ENCODE data around the gene GPR18. TPM values are rescaled to one million over a fixed set of nuclear protein-coding genes. Genes with fewer than 3 reads are reported as not detected.

Gene GPR18
- total and polyA plus RNA-seq, 2 donors (not counting 1 experiment from before 2014, with no cell fraction given), result not detected

DNA sequence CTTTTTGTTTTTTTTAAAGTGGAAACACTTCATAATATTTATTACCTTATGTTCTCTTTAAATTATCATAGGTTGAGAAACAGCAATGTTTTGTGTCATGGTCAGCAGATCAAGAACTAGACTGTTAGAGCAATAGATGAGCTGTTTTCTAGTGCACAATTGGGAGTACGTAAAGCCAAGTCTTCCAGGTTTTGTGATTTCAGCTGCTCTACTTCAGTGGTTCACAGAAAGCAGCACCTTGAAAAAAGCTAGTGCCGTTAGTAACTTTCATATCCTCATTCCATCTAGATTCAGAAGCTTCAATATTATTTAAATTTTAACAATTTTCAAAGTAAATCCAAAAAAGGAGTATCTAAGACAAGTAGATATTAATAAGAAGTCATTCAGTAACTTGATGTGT is 1.9 kb downstream of the GPR18 start:
- Histone ChIP-seq H3K27me3 (ENCODE audit: control insufficient read depth, insufficient read depth, low read length) (no peaks in the 10 kb centered on the region), H3K27ac (ENCODE audit: insufficient read depth, low read length) (no peak overlapping the region), H3K4me2 (ENCODE audit: extremely low read depth, insufficient read depth, low read length) (no peak overlapping the region), H4K20me1 (ENCODE audit: control insufficient read depth, extremely low read depth, insufficient read depth, low read length) (no peaks in the 10 kb centered on the region), H3K9me3 (ENCODE audit: control insufficient read depth, insufficient read depth, low read depth, low read length) (no peaks in the 10 kb centered on the region), H3K4me3 (replicated peaks in 1 of 4; ENCODE audit: control extremely low read depth in 1 of 4, insufficient read depth in 1 of 4, low read depth in 3 of 4, low read length in 4 of 4) (no peak overlapping the region), H3K36me3 (ENCODE audit: control insufficient read depth, insufficient read depth, low read length) (no peaks in the 10 kb centered on the region), H3K79me2 (ENCODE audit: control insufficient read depth, insufficient read depth, low read length) (no peaks in the 10 kb centered on the region), H3K9ac (ENCODE audit: insufficient read depth, low read length) (no peak overlapping the region), H3K4me1 (ENCODE audit: control insufficient read depth, extremely low read depth, insufficient read depth, low read length) (no peaks in the 10 kb centered on the region), H2AFZ (ENCODE audit: low read length) (no peak overlapping the region)
- DNase-seq (ENCODE audit: low read depth in 2 of 2), result no peak
- no peak for TF ChIP-seq EZH2 (IDR thresholded peaks at IDR 0.05; ENCODE audit: low read length, missing control alignments)
- TF ChIP-seq, protein P1, sequence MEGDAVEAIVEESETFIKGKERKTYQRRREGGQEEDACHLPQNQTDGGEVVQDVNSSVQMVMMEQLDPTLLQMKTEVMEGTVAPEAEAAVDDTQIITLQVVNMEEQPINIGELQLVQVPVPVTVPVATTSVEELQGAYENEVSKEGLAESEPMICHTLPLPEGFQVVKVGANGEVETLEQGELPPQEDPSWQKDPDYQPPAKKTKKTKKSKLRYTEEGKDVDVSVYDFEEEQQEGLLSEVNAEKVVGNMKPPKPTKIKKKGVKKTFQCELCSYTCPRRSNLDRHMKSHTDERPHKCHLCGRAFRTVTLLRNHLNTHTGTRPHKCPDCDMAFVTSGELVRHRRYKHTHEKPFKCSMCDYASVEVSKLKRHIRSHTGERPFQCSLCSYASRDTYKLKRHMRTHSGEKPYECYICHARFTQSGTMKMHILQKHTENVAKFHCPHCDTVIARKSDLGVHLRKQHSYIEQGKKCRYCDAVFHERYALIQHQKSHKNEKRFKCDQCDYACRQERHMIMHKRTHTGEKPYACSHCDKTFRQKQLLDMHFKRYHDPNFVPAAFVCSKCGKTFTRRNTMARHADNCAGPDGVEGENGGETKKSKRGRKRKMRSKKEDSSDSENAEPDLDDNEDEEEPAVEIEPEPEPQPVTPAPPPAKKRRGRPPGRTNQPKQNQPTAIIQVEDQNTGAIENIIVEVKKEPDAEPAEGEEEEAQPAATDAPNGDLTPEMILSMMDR (conservative IDR thresholded peaks at IDR 0.05 in 1 of 2, IDR thresholded peaks at IDR 0.05 in 1 of 2; ENCODE audit: low read depth in 1 of 2, low read length in 2 of 2), result no peak

DNA sequence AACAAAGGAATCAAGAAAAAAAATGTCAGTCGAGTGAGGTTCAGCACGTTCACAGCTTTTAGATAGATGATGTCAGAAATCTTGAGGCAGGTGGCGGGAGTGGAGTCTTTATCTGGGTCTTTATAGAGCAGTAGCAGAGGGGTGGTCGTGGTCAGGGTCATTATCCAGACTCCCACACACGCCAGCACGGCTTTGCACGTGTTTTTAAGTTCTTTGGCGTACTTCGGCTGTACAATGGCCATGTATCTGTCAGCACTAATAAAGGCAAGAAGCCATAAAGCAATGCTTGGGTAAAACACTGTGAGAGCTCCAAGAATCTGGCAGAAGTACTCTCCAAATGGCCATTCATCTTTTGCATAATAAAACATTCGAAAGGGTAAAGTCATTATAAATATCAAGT is 2.9 kb downstream of the GPR18 start:
- Histone ChIP-seq H3K9me3 (ENCODE audit: control insufficient read depth, insufficient read depth, low read depth, low read length) (no peaks in the 10 kb centered on the region), H3K9ac (ENCODE audit: insufficient read depth, low read length) (no peak overlapping the region), H3K27ac (ENCODE audit: insufficient read depth, low read length) (no peak overlapping the region), H3K36me3 (ENCODE audit: control insufficient read depth, insufficient read depth, low read length) (no peaks in the 10 kb centered on the region), H3K79me2 (ENCODE audit: control insufficient read depth, insufficient read depth, low read length) (no peaks in the 10 kb centered on the region), H4K20me1 (ENCODE audit: control insufficient read depth, extremely low read depth, insufficient read depth, low read length) (no peaks in the 10 kb centered on the region), H3K4me3 (replicated peaks in 1 of 4; ENCODE audit: control extremely low read depth in 1 of 4, insufficient read depth in 1 of 4, low read depth in 3 of 4, low read length in 4 of 4) (no peak overlapping the region), H3K27me3 (ENCODE audit: control insufficient read depth, insufficient read depth, low read length) (no peaks in the 10 kb centered on the region), H2AFZ (ENCODE audit: low read length) (no peak overlapping the region), H3K4me2 (ENCODE audit: extremely low read depth, insufficient read depth, low read length) (no peak overlapping the region), H3K4me1 (ENCODE audit: control insufficient read depth, extremely low read depth, insufficient read depth, low read length) (no peaks in the 10 kb centered on the region)
- TF ChIP-seq, protein P1 (conservative IDR thresholded peaks at IDR 0.05 in 1 of 2, IDR thresholded peaks at IDR 0.05 in 1 of 2; ENCODE audit: low read depth in 1 of 2, low read length in 2 of 2), result no peak
- TF ChIP-seq EZH2 (IDR thresholded peaks at IDR 0.05; ENCODE audit: low read length, missing control alignments), result no peak
- DNase-seq (ENCODE audit: low read depth in 2 of 2), result no peak

- no peak for DNase-seq (ENCODE audit: low read depth in 2 of 2)
- H3K4me3 ChIP-seq (replicated peaks in 1 of 4; ENCODE audit: control extremely low read depth in 1 of 4, insufficient read depth in 1 of 4, low read depth in 3 of 4, low read length in 4 of 4), result no peak overlapping the region
- no peak overlapping the region for H3K27ac ChIP-seq (ENCODE audit: insufficient read depth, low read length)
- no peaks in the 10 kb centered on the region for H4K20me1 ChIP-seq (ENCODE audit: control insufficient read depth, extremely low read depth, insufficient read depth, low read length)
- H3K4me2 ChIP-seq (ENCODE audit: extremely low read depth, insufficient read depth, low read length), result no peak overlapping the region
- H3K36me3 ChIP-seq (ENCODE audit: control insufficient read depth, insufficient read depth, low read length), result no peaks in the 10 kb centered on the region
- no peaks in the 10 kb centered on the region for H3K4me1 ChIP-seq (ENCODE audit: control insufficient read depth, extremely low read depth, insufficient read depth, low read length)
- H3K27me3 ChIP-seq (ENCODE audit: control insufficient read depth, insufficient read depth, low read length), result no peaks in the 10 kb centered on the region
- no peak overlapping the region for H3K9ac ChIP-seq (ENCODE audit: insufficient read depth, low read length)
- no peaks in the 10 kb centered on the region for H3K79me2 ChIP-seq (ENCODE audit: control insufficient read depth, insufficient read depth, low read length)
- H3K9me3 ChIP-seq (ENCODE audit: control insufficient read depth, insufficient read depth, low read depth, low read length), result no peaks in the 10 kb centered on the region
- TF ChIP-seq, protein P1 (conservative IDR thresholded peaks at IDR 0.05 in 1 of 2, IDR thresholded peaks at IDR 0.05 in 1 of 2; ENCODE audit: low read depth in 1 of 2, low read length in 2 of 2), result no peak
- TF ChIP-seq EZH2 (IDR thresholded peaks at IDR 0.05; ENCODE audit: low read length, missing control alignments), result no peak
- H2AFZ ChIP-seq (ENCODE audit: low read length), result no peak overlapping the region
Observed at GRCh38 chr13:99254830-99255229, 3.3 kb downstream of the GPR18 start.

Measured in fibroblast of lung (primary cell).